Pancreas (tissue), 10 donors: ENCODE data around the gene HOXD8. TPM values are rescaled to one million over a fixed set of nuclear protein-coding genes. Genes with fewer than 3 reads are reported as not detected.

Source experiments
- ATAC-seq, 4 donors: fragments of 200-7000 bp; cut with Tn5 transposase; one replicate each; pipeline versions ENCODE4 v1.8.0 to v1.9.1; 2020; ENCODE audit warnings: mild to moderate bottlenecking in 4 of 4, moderate library complexity in 4 of 4
- DNase-seq, 6 donors: peaks; one replicate each; pipeline ENCODE4 v3.0.0-alpha.2; 2020
- FAIRE-seq: peaks from 2 replicates; lab custom pipeline; 2012; peaks lifted over from hg19 to GRCh38; lab: Jason Lieb, UNC
- H3K27ac ChIP-seq, 4 donors: fragments of 200-600 bp; sonication (generic); 1 replicate in 3 of 4; 2 replicates in 1 of 4; pipeline versions ENCODE4 v1.5.0 to v1.8.0; 2020
- H3K27me3 ChIP-seq, 4 donors: fragments of 200-600 bp; one replicate each; pipeline ENCODE4 v1.8.0; 2021
- H3K36me3 ChIP-seq, 3 donors: fragments of 200-600 bp; sonication (generic) in 1 of 3; one replicate each; pipeline versions ENCODE4 v1.5.0 to v1.8.0; 2020 to 2021
- H3K4me1 ChIP-seq, 3 donors: fragments of 200-600 bp; one replicate each; pipeline ENCODE4 v1.8.0; 2021
- H3K4me3 ChIP-seq, 4 donors: fragments of 200-600 bp; sonication (generic) in 2 of 4; one replicate each; pipeline versions ENCODE4 v1.5.0 to v1.8.0; 2020 to 2021
- H3K9me3 ChIP-seq, 4 donors: fragments of 200-600 bp; one replicate each; pipeline ENCODE4 v1.8.0; 2021
- WGBS, 2 donors: extraction: QIAGEN DNeasy Blood & Tissue Kit; methylation state at CpG; one replicate each; pipeline ENCODE4 v1.1.7; 2013; 5-methylcytosine and 5-hydroxymethylcytosine counted together
- intact Hi-C, 3 donors: fragments of 100-400 bp; cut with DNase I; formaldehyde crosslinking; loops; one replicate each; pipeline versions ENCODE4 v1.11.1 to v1.14.2; 2022
- polyA plus RNA-seq, 2 donors: library from polyadenylated mRNA; stranded (reverse); fragments of 200-250 nt; gene quantifications; one replicate each; pipeline ENCODE4 v1.2.3, GENCODE V29; 2013
- total RNA-seq, 6 donors: library from RNA; stranded (reverse); fragmentation: NEBNext Ultra II Directional in 4 of 6; extraction: Animal tissue kit (Norgen Biotek cat#: 25700) in 4 of 6; gene quantifications; one replicate each; pipeline versions ENCODE4 v1.2.1 to v1.2.4, GENCODE V29; 2021 to 2023
- TF ChIP-seq, protein P1 (sequence below), 4 donors: fragments of 200-600 bp; sonication (generic) in 3 of 4; IDR thresholded peaks; one replicate each; pipeline versions ENCODE4 v1.5.0 to v1.8.0; 2021; ENCODE audit warnings: antibody characterized with exemption in 4 of 4
- donor health status: healthy with polysubstance abuse.
- donor health status: DM: no; HTN: no; CAD: no; lungs with moderate emphysema.
- donor health status: DM: no; HTN: no; CAD: no.
- donor health status: control.
- donor health status: control.
- donor health status: Bipolar disorder and iron deficiency.
- donor health status: DM: yes; HTN: yes; CAD: no.
- donor health status: DM: no; HTN: no; CAD: no.
- donor health status: DM: no; HTN: no; CAD: no.
- donor health status: DM: yes; HTN: yes; CAD: no.

The HOXD8 gene
- total and polyA plus RNA-seq, 8 donors = 0.19 to 1.5 (median 0.62) TPM

DNA sequence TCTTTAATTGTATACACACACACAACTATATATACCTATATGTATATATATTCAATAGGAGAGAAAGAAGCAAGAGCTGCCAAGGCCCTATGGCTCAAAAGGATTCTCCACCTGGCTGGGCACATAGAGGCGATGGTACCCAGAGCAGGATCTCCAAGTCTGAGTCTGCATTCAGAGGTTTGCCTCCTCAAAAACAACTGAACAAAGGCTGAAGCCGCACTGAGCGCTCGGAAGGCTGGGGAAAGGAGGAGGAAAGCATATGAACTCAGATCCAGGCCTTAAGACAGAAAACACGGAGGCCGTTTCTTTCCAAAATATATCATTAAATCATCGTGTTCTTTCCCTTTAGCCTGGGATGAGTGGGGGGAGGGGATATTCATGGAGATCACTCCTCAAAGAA is 26.3 kb upstream of the HOXD8 start:
- TF ChIP-seq, protein P1, sequence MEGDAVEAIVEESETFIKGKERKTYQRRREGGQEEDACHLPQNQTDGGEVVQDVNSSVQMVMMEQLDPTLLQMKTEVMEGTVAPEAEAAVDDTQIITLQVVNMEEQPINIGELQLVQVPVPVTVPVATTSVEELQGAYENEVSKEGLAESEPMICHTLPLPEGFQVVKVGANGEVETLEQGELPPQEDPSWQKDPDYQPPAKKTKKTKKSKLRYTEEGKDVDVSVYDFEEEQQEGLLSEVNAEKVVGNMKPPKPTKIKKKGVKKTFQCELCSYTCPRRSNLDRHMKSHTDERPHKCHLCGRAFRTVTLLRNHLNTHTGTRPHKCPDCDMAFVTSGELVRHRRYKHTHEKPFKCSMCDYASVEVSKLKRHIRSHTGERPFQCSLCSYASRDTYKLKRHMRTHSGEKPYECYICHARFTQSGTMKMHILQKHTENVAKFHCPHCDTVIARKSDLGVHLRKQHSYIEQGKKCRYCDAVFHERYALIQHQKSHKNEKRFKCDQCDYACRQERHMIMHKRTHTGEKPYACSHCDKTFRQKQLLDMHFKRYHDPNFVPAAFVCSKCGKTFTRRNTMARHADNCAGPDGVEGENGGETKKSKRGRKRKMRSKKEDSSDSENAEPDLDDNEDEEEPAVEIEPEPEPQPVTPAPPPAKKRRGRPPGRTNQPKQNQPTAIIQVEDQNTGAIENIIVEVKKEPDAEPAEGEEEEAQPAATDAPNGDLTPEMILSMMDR (IDR thresholded peaks at IDR 0.05) = no peak
- Histone ChIP-seq H3K9me3 (no peaks in the 10 kb centered on the region), H3K27ac (no peak overlapping the region), H3K4me1 (peaks cover 0 to 4% (median 0%) of the 10 kb centered on the region in 3 donors), H3K36me3 (no peaks in the 10 kb centered on the region), H3K4me3 (no peak overlapping the region), H3K27me3 (peaks cover 2 to 73% (median 31%) of the 10 kb centered on the region in 4 donors)
- FAIRE-seq (no peak), DNase-seq (no peak), ATAC-seq (no peak)
- intact Hi-C loops = loop anchor here in 1 of 3 donors (10.0 kb wide), 1 partner anchor 748 kb away; no protein-coding TSS in a partner anchor
- 35 to 38% methylated on average over 7 of the region's 7 CpGs for WGBS, 2 donors

DNA sequence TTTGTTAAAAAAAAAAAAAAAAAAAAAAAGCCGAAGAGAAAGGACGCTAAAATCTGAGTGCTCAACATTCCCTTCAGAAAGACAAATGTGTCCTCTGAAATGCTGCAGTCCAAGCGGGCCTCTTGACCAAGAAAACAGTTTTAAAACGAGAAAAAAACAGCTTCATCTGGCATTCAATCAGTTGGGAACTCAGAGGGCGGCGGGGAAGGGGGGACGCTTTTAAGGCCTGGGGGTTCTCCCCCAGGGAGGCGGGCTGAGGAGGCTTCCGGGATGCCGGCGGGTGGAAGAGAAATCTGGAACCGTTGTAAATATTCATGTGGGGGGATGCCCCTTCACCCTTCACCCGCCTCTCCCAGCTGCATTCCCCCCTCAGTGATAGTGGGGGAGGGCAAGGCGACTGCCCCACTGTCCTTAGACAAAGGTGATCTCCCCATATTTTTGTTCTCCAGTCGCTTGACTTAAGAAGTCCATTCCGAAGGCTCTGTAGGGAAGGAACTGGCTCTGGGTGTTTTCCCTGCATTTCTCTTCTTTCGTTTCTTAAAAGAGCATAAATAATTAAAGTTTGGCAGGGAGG is 25.7 kb upstream of the HOXD8 start:
- Histone ChIP-seq H3K36me3 (no peaks in the 10 kb centered on the region), H3K4me1 (peaks cover 0 to 4% (median 0%) of the 10 kb centered on the region in 3 donors), H3K4me3 (no peak overlapping the region), H3K9me3 (no peaks in the 10 kb centered on the region), H3K27ac (no peak overlapping the region), H3K27me3 (peaks cover 2 to 74% (median 28%) of the 10 kb centered on the region in 4 donors)
- DNase-seq (no peak), ATAC-seq (no peak), FAIRE-seq (no peak)
- TF ChIP-seq, protein P1 (IDR thresholded peaks at IDR 0.05) = no peak
- intact Hi-C loops = loop anchor here in 1 of 3 donors (10.0 kb wide), 1 partner anchor 749 kb away; no protein-coding TSS in a partner anchor
- WGBS, 2 donors = 5% methylated on average over 17 of the region's 17 CpGs

DNA sequence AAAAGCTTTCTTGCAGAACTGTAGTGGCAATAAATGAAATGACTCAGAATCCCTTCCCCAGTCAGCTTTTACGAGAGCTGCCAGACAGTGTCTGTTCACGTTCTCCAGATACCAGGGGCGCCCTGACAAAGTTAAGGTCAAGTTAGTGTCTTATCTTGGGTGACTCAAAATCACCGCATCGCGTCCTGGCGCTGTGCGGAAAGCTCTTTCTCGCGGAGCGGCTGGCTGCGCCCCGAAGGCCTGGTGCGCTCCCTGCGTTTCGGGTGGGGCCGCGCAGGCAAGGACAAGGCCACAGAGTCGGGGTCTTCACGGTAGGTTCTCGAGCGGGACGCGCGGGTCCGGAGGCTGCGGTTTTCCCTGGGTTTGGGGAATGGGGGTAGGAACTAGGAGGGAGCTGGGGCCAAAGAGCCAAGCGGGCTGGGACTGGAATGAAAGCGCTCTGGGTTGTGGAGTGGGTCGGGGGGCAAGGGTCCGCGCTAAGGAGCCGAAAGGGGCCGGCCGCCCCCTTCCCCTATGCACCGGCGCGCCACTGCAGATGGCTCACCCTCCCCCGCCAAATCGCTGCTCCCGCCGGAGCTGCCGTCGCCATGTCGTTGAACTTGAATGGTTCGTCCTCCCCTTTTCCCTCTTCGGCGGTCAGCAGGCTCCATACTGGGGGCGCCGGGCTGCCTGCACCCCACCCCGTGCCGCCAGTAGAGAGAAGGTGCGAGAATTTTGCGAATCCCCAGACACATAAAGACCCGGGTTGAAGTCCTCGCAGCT is 25.0 kb upstream of the HOXD8 start:
- ATAC-seq (no peak), DNase-seq (no peak), FAIRE-seq (no peak)
- TF ChIP-seq, protein P1 (IDR thresholded peaks at IDR 0.05) = no peak
- H3K27ac ChIP-seq = no peak overlapping the region
- H3K36me3 ChIP-seq = no peaks in the 10 kb centered on the region
- H3K27me3 ChIP-seq = peaks cover 2 to 75% (median 28%) of the 10 kb centered on the region in 4 donors
- no peaks in the 10 kb centered on the region for H3K9me3 ChIP-seq
- intact Hi-C loops = loop anchor here in 1 of 3 donors (10.0 kb wide), 1 partner anchor 750 kb away; no protein-coding TSS in a partner anchor
- 4% methylated on average over 54 to 56 of the region's 56 CpGs for WGBS, 2 donors
- peaks cover 0 to 4% (median 0%) of the 10 kb centered on the region in 3 donors for H3K4me1 ChIP-seq
- no peak overlapping the region for H3K4me3 ChIP-seq

DNA sequence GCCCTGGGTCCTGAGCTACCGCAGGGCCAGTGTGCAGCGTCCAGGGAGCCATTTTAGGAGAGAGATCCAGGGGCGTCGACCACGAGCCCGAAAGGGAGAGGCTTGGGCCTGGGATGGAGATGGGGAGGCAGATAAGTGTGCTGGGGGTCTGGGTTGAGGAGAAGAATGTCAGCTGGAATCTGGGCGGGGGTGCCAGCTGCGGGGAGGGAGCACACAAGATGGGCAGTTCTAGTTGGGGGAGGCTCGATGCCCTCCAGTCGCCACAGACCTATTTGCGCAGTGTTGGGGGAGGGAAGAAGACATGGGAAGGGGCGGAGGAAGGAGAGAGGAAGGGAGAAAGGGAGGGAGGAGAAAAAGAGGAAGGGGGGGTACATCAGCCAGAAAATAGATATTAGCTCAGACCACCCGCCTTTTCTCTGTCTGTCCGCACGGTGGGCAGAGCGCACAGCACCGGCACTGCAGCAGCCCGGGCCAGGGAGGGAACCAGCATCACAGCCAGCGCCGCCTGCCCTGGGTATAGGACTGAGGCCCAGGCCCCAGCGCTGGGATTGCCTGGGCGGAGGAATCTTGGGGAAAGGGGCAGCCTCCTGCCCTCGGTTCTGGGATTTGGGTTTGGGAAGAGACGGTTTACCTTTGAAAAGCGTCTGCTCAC is 24.3 kb upstream of the HOXD8 start:
- Histone ChIP-seq H3K36me3 (no peaks in the 10 kb centered on the region), H3K27ac (no peak overlapping the region), H3K4me3 (no peak overlapping the region), H3K4me1 (peaks cover 0 to 4% (median 0%) of the 10 kb centered on the region in 3 donors), H3K9me3 (no peaks in the 10 kb centered on the region), H3K27me3 (peaks cover 2 to 75% (median 27%) of the 10 kb centered on the region in 4 donors)
- TF ChIP-seq, protein P1 (IDR thresholded peaks at IDR 0.05) = no peak
- no peak for ATAC-seq
- 5 to 7% methylated on average over 23 to 25 of the region's 25 CpGs for WGBS, 2 donors
- intact Hi-C loops = loop anchor here in 1 of 3 donors (10.0 kb wide), 1 partner anchor 750 kb away; no protein-coding TSS in a partner anchor
- DNase-seq = peak in 1 of 6 donors; percentile 80
- no peak for FAIRE-seq
